Right lobe of liver (tissue), 4 donors: ENCODE results near the gene HAL.

Experiments used
- POLR2A ChIP-seq: fragments of 450-650 bp; IDR thresholded peaks from one replicate; pipeline ENCODE4 v1.6.1; 2017; ENCODE audit warnings: antibody characterized with exemption, mild to moderate bottlenecking
- TF ChIP-seq, protein P1 (sequence below), 4 donors: fragments of 200-600 bp in 3 of 4; fragments of 450-650 bp in 1 of 4; IDR thresholded peaks; one replicate each; pipeline versions ENCODE4 v1.5.1 to v1.8.0; 2016 to 2022; ENCODE audit warnings: antibody characterized with exemption in 4 of 4, mild to moderate bottlenecking in 2 of 4
- donor health status: DM: no; HTN: no; CAD: no.
- donor health status: DM: no; HTN: no; CAD: no.
- donor health status: DM: no; HTN: yes; CAD: no.

DNA sequence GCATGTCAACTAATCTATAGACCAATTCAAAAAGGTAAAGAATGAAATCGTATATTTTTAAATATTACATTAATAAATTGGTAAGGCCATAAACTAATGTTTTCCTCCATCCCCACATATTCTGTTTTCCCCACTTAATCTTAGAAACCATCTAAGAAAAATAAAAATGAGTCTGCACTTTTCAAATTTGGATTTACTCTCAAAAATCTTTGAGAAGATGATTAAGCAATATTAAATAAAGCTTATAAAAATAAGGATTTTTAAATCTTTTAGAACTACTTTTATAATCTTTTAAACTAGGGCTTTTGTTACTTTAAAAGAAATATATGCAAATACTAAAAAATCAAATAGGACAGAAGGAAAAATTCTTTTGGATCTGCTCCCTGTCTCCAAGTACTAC, 10.6 kb upstream of the HAL start:
- TF ChIP-seq, protein P1, sequence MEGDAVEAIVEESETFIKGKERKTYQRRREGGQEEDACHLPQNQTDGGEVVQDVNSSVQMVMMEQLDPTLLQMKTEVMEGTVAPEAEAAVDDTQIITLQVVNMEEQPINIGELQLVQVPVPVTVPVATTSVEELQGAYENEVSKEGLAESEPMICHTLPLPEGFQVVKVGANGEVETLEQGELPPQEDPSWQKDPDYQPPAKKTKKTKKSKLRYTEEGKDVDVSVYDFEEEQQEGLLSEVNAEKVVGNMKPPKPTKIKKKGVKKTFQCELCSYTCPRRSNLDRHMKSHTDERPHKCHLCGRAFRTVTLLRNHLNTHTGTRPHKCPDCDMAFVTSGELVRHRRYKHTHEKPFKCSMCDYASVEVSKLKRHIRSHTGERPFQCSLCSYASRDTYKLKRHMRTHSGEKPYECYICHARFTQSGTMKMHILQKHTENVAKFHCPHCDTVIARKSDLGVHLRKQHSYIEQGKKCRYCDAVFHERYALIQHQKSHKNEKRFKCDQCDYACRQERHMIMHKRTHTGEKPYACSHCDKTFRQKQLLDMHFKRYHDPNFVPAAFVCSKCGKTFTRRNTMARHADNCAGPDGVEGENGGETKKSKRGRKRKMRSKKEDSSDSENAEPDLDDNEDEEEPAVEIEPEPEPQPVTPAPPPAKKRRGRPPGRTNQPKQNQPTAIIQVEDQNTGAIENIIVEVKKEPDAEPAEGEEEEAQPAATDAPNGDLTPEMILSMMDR (IDR thresholded peaks at IDR 0.05) = no peak
- no peak for TF ChIP-seq POLR2A
